GM18519 (cell line): Measurements from ENCODE around the gene SLC22A17.
"Not testable (repeated sequence)": the region's sequence is repeated elsewhere in the genome, so short reads cannot be mapped to it uniquely, and the experiment has no call there.

ENCODE experiments used
- ATAC-seq: cut with Tn5 transposase; IDR thresholded peaks from one replicate; pipeline ENCODE4 v1.9.1; 2021; ENCODE audit warnings: mild to moderate bottlenecking, moderate library complexity; ENCODE audit not compliant: unreplicated experiment, low FRiP score

Gene SLC22A17

DNA sequence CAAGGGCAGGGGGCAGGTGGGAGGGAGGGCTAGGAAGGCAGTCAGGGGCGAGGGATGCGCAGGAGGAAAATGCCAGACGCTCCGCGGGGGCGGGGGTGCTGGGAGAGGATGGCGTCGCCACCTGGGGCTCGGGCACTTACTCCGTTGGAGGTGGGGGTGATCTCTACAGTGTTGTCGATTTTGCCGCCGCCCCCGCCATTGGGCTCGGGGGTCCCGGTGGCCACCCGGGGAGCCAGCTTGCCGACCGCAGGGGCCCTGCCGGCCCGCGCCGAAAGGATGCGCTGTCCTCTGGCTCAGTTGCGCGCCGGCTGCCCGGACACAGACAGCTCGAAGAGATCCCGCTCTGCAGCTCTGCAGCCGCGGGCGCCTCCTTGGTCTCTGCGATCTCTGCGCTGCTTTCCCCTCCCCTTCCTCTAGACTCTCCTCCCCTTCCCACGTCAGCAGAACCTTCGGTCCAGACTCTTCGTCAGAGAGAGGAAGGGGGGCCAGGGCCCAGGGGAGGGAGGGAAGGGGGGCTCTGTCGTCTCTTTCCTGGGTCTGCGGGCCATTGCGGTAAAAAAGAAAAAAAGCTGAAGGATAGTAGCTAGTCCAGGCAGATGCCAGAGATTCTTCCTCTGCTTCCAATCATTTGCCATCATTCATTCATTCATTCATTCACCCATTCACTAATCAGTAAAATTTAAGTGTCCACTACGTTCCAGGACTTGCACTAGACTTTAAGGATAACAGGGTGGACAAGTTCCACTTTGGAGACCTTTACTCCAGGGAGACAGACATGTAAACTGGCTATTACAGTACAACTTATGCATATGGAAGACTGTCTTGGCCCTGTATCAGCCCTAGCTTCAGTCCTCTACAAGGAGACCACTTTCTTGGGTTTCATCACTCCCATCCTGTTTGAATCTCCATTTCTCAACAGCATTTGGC, at the start of gene SLC22A17:
SLC22A17 (minus strand) TSS at position 382 of the 927 bp plus-strand sequence.
- no peak for ATAC-seq

GRCh38 chr14:23401291-23401690, 48.6 kb upstream of the SLC22A17 start:
- no peak for ATAC-seq

- not testable (repeated sequence) for ATAC-seq
These were observed 47.9 kb upstream of the SLC22A17 start for GRCh38 chr14:23400496-23401149.

- ATAC-seq: no peak
These were observed 46.9 kb upstream of the SLC22A17 start for GRCh38 chr14:23399591-23399990.

DNA sequence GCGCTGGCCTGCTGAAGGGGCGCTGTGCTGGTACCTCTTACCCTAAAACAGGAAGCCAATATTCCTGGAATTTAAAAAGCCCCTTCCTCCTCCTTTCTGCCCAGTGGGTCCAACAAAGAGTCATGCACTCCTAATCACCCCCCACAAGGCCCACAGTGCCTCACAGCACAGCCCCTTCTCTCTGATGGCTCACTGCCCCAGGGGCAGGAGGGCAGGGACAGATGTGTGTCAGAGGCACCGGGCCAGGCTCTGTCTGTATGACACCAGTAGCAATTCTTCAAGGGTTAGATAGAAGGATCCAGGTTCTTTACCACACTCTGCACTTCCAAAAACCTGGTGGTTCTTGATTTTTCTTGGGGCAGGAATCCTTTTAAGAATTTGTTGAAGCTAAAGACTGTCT, 46.4 kb upstream of the SLC22A17 start:
- ATAC-seq: no peak

- ATAC-seq: no peak
These were observed 45.7 kb upstream of the SLC22A17 start for GRCh38 chr14:23398348-23398747.

- no peak for ATAC-seq
These were observed 44.2 kb upstream of the SLC22A17 start for GRCh38 chr14:23396781-23397407.

- ATAC-seq: no peak
These were observed 43.4 kb upstream of the SLC22A17 start for GRCh38 chr14:23396126-23396525.

DNA sequence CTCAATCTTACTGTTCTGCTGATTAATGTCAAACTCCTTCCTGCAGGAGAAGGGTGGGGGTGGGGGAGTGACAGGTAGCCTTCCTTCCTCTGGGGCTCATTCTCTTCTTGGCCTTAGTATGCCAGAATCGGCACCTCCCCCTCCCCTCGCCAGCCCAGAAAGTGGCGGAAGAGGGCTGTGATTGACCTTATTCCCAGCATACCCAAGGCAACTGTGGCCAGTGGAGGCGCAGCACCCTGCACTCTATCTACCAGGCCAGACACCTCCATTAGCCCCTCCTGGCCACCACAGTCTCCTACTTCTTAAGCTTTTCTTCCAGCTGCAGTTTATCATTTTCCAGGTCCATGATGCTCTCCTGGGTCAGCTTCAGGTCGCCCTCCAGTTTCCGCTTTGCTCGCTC, 39.9 kb upstream of the SLC22A17 start:
- ATAC-seq: no peak

- ATAC-seq: not testable (repeated sequence)
These were observed 37.2 kb upstream of the SLC22A17 start for GRCh38 chr14:23389871-23390270.

- ATAC-seq: no peak
These were observed 36.7 kb upstream of the SLC22A17 start for GRCh38 chr14:23389396-23389795.

GRCh38 chr14:23388996-23389395, 36.3 kb upstream of the SLC22A17 start:
- no peak for ATAC-seq

DNA sequence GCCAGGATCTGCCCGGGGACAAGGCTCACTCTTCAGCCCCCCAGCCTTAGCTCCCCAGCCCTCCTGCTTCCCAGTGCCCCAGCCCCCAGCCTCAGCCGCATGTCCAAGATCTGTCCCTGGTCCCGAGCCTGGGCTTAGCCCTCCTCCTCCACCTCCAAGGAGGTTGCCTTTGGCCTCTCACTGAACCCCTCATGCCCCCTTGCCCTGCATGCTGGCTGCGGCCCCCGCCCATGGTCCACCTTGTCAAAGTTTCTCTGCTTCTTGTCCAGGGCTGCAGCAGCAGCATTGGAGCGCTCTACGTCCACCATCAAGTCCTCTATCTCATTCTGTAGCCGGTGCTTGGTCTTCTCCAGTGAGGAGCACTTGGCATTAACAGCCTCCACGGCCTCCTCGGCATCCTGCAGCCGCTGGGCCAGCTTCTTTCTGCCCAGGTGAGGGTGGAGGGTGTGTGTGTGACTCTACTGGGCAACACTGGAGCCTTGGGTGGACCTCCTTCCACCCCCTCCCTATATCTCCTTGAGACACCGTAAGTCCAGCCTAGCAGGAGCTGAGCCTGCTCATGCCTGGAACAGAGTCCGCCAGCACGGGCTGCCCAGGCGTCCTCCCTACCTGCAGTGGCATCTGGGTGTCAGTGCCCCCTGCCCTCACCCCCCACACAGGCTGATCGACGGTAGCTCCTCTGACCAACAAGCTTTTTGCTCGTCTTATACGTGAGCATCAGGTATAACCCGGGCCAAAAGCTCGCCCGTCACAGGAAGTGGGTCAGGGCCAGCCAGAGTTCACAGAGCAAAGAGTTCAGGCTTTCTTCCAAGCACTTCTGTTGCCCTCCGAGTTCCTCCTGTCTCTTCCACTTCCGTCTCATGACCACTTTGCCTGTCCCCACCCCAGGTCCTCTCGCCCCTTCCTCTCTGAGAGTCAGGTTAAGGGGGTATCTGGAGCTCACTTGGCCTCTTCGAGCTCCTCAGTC, 35.5 kb upstream of the SLC22A17 start:
- ATAC-seq: no peak

GRCh38 chr14:23386999-23387398, 34.3 kb upstream of the SLC22A17 start:
- no peak for ATAC-seq

GRCh38 chr14:23386266-23386657, 33.6 kb upstream of the SLC22A17 start:
- not testable (repeated sequence) for ATAC-seq

DNA sequence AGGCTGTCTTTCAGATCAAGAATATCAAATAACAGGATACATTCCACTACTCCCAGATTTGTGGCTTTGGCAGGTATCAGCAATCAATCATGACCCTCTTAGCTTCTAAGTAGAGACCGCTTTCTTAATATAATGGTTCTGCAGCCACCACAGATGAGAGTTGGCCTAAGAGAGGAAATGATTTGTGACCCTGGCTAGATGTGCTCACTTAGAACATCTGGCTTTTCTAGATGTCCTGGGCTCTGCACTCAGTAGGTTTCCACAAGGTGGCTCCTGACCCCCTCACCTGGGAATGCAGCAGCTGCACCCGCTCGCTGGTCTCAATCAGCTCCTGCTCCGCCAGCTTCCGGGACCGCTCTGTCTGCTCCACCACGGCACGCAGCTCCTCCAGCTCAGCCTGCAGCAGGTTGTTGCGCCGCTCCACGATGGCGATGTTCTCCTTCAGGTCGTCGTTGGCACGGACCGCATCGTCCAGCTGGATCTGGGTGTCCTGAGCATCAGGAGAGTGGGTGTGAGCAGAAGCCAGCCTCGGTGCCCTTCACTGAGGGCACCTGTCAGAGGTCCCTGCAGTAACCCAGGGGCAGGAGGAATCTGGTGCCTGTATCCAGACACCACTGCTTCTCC, 33.1 kb upstream of the SLC22A17 start:
- no peak for ATAC-seq

- no peak for ATAC-seq
These were observed 32.6 kb upstream of the SLC22A17 start for GRCh38 chr14:23385244-23385641.

- no peak for ATAC-seq
These were observed 31.8 kb upstream of the SLC22A17 start for GRCh38 chr14:23384364-23385080.
